NT2/D1 (cell line): ENCODE results near the gene AHCYL2.
"Not testable (repeated sequence)": the region's sequence is repeated elsewhere in the genome, so short reads cannot be mapped to it uniquely, and the experiment has no call there.

Experiments used
- DNase-seq: peaks from one replicate; pipeline ENCODE4 v3.0.0-alpha.2; 2011; ENCODE audit warnings: low read depth, low spot score
- H3K27me3 ChIP-seq: 2 replicates; pipeline ENCODE4 v1.6.0; 2011; ENCODE audit warnings: mild to moderate bottlenecking; ENCODE audit not compliant: insufficient read length, insufficient read depth
- H3K36me3 ChIP-seq: 2 replicates; pipeline ENCODE4 v1.6.1; 2011; ENCODE audit warnings: mild to moderate bottlenecking, low read length, mixed read lengths; ENCODE audit not compliant: insufficient read depth, insufficient read length
- H3K4me1 ChIP-seq: 2 replicates; pipeline ENCODE4 v1.5.1; 2011; ENCODE audit not compliant: insufficient read depth, insufficient read length
- H3K4me3 ChIP-seq: 2 replicates; pipeline ENCODE4 v1.5.1; 2011; ENCODE audit warnings: low read depth; ENCODE audit not compliant: insufficient read length
- H3K9ac ChIP-seq: 2 replicates; pipeline ENCODE4 v1.6.0; 2011; ENCODE audit warnings: low read depth; ENCODE audit not compliant: insufficient read length
- H3K9me3 ChIP-seq: 2 replicates; pipeline ENCODE4 v1.5.1; 2011; ENCODE audit warnings: mild to moderate bottlenecking, low read length; ENCODE audit not compliant: insufficient read depth
- SUZ12 ChIP-seq: IDR thresholded peaks from 2 replicates; pipeline ENCODE4 v1.6.1; 2011; ENCODE audit not compliant: insufficient read length, insufficient read depth; ENCODE audit errors: extremely low read depth
- YY1 ChIP-seq: IDR thresholded peaks from 2 replicates; pipeline ENCODE4 v1.6.1; 2011; ENCODE audit not compliant: insufficient read length, insufficient read depth
- ZNF274 ChIP-seq: IDR thresholded peaks from 2 replicates; pipeline ENCODE4 v1.6.1; 2011; ENCODE audit warnings: mild to moderate bottlenecking, low read depth, low read length

Gene AHCYL2

DNA sequence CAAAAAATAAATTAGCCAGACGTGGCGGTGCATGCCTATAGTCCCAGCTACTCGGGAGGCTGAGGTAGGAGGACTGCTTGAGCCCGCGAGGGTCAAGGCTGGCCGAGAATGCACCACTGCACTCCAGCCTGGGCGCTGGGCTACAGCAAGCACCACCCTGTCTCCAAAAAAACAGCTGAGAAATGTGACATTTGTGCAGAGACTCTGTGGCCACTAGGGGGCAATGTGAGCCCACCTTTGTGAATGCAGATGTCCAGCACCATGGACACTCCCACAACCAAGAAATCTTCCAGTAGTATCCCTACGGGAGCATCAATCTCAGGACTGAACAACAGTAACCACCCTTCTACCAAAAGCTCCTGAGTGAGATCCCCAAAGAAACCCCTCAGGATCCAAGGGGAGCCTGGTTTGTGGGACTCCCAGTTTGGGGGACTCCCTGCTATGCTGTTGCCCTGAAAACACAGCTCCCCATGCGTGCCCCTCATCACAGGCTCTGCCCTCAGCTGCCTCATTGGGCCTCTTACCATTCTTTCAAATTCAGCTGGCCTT, 6.2 kb upstream of the AHCYL2 start:
- H3K9ac ChIP-seq: no peak overlapping the region
- no peak for TF ChIP-seq SUZ12
- TF ChIP-seq YY1: no peak
- no peak for TF ChIP-seq ZNF274

DNA sequence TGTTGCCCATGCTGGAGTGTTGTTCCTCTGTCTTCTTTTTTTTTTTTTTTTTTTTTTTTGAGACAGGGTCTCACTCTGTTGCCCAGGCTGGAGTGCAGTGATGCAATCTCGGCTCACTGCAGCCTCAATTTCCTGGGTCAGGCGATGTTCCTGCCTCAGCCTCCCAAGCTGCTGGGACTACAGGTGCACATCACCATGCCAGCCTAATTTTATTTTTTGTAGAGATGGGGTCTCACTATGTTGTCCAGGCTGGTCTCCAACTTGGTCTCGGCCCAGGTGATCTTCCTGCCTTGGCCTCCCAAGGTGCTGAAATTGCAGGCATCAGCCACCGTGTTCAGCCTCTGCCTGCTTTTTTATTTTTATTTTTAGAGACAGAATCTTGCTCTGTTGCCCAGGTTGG, 5.7 kb upstream of the AHCYL2 start:
- H3K9ac ChIP-seq, H3K4me3 ChIP-seq, H3K36me3 ChIP-seq, DNase-seq, H3K27me3 ChIP-seq, H3K4me1 ChIP-seq: not testable (repeated sequence)
- H3K9me3 ChIP-seq: peaks cover 14% of the 10 kb centered on the region; the same call in 1 of the 2 replicates

More for the DNA sequence above, 6.2 kb upstream of the AHCYL2 start:
- H3K4me1 ChIP-seq: peaks cover 2% of the 10 kb centered on the region
- H3K27me3 ChIP-seq: no peaks in the 10 kb centered on the region
- H3K4me3 ChIP-seq: no peak overlapping the region
- DNase-seq: peak; percentile 85
- H3K9me3 ChIP-seq: peaks cover 14% of the 10 kb centered on the region; the same call in 1 of the 2 replicates
- H3K36me3 ChIP-seq: no peaks in the 10 kb centered on the region

DNA sequence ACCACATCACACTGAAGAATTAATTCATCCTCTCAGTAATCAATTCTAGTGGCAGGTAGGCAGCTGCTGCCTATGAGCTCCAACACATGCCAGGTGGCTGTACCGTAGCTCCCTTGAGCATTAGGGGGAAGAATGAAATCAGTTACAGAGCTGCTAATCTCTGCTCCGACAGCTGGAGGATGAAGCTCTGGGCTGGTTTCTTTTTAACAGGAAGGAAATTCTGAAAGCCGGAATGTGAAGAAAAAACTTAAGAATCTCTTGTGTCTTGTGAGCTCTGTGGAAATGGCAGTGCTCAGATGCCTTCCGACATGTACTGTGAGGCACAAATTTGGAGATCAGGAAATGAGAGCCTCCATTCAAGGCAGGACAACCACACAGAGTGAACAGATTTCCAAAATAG, 2.8 kb upstream of the AHCYL2 start:
- Histone ChIP-seq H3K4me3 (no peak overlapping the region), H3K4me1 (no peaks in the 10 kb centered on the region), H3K27me3 (no peaks in the 10 kb centered on the region), H3K9me3 (no peaks in the 10 kb centered on the region), H3K36me3 (no peaks in the 10 kb centered on the region), H3K9ac (no peak overlapping the region)
- no peak for TF ChIP-seq SUZ12
- TF ChIP-seq YY1: no peak
- no peak for TF ChIP-seq ZNF274
- DNase-seq: no peak

DNA sequence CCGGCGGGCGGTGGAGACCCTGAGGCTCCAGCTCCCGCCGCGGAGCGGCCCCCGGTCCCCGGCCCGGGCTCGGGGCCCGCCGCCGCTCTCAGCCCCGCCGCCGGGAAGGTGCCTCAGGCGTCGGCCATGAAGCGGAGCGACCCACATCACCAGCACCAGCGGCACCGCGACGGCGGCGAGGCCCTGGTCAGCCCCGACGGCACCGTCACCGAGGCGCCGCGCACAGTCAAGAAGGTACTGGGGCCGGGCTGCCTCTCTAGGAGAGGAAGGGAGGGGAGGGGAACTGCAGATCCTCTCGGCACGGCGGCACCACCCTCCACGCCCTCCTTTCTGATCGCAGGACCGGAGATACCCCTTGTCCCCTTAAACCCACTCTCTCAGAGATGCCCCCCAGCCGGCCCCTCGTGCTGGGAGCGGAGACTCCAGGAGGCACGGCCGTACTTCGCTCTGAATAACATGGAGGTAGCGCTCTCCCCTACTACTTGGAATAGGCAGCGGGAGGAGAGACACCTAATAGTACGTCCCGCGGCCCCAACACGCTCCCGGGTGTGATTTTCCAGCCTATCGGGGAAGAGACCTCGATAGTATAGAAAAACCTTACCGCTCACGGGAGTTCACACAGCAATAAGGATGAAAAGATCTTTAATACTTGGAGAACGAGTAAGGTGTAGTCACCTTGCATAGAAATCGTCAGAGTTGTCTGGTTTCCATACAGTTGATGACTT, 538 bp downstream of the AHCYL2 start:
- TF ChIP-seq SUZ12: no peak
- TF ChIP-seq ZNF274: no peak
- no peak for TF ChIP-seq YY1

DNA sequence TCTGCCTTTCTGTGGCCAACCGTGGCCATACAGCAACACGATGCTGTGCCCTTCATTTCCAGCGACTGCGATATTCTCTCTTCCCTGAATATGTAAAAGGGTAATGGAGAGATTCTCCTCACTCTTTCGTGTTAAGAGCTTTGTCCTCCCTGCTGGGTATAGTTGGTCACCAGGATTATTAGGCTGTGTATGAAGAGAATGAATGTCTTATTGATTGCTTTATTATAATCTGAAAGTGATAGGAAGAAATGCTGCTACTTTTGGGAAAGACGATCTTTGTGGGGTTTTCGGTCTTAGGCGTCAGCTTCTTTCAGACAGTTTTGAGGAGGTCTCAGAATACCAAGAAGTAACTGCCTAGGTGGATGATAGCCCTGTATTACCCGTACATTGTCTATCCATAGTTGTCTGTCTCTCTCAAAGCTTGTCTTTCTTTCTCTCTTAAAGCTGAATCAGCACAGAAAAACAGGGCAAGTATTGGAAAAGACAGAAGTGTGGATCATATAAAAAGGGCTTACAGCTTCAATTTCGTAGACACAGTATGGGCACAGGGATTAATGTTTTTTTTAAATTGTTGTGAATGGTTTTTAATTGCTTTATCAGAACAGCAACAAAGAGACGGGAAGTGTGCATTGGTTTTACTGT, 1.2 kb downstream of the AHCYL2 start:
- H3K36me3 ChIP-seq: no peaks in the 10 kb centered on the region
- peak overlapping the region; percentile 86 for H3K9ac ChIP-seq
- no peaks in the 10 kb centered on the region for H3K9me3 ChIP-seq
- no peaks in the 10 kb centered on the region for H3K27me3 ChIP-seq
- no peaks in the 10 kb centered on the region for H3K4me1 ChIP-seq
- TF ChIP-seq YY1 (no peak), SUZ12 (no peak), ZNF274 (no peak)
- no peak for DNase-seq
- peak overlapping the region; percentile 80 for H3K4me3 ChIP-seq

More for the DNA sequence above, 538 bp downstream of the AHCYL2 start:
- Histone ChIP-seq H3K27me3 (no peaks in the 10 kb centered on the region), H3K4me1 (no peaks in the 10 kb centered on the region), H3K9me3 (no peaks in the 10 kb centered on the region), H3K36me3 (no peaks in the 10 kb centered on the region), H3K9ac (peak overlapping the region; percentile 86), H3K4me3 (peak overlapping the region; percentile 80)
- DNase-seq: peak; percentile 25

DNA sequence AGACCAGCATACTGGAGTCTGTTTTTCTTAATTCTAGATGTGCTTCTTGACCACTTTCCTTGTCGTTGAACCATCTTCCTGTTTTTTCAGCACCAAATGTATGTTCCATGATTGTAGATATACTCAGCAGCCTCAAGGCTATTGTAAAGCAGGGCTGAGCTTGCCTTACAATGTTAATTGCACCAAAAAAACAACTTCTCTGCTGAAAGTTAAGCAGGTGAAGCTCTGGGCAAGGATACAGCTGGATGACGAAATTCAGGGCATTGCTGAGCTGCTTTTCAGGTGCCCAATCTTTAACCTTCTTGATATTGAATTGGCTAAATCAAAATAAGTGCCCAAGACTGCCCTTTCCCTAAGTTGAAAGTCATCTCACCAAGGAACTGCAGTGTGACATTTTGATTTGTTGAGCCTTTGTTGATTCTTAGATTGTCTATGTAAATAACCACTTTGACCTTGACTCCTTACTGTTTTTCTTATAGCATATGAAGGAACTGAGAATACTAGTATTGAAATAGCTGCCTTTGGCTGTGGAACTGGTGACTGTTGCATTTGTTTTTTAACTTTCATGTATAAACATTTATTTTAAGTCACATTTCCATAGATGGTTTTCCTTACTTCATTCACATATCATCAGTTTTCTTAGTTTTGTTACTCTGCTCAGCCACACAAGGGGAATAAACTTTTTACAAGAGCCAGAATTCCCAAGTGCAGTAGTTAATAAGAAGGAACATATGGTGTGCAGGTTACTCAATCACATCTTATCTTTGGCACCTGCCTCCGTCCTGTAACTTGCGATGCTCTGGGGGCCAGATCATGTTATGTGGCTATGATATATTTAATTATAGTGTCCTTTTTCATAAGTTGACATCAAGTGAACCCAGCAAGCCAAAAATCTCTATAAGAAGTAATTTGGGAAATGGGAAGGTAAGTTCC, 3.1 kb downstream of the AHCYL2 start:
- Histone ChIP-seq H3K36me3 (no peaks in the 10 kb centered on the region), H3K4me3 (no peak overlapping the region), H3K27me3 (no peaks in the 10 kb centered on the region), H3K9me3 (no peaks in the 10 kb centered on the region), H3K9ac (no peak overlapping the region), H3K4me1 (no peaks in the 10 kb centered on the region)
- no peak for DNase-seq
- TF ChIP-seq SUZ12 (no peak), ZNF274 (no peak), YY1 (no peak)

DNA sequence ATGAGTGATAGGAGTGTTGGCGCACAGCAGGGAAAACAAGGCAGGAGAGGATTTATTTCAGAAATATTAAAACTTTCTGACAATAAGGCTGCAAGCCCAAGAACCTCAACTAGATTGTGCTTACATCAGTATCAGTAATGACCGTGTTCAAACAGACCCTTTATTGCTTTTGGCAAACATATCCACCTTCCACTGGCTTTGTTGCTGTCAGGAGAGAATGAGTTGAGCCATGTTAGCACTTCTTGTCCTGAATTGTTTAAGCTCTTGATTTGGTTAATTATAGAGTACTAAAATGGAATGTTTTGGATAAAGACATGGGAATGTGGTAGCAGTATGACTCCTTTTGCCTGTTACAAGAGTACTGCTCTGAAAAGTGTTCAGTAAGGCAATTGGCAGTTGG, 3.8 kb downstream of the AHCYL2 start:
- no peak for DNase-seq
- Histone ChIP-seq H3K4me3 (no peak overlapping the region), H3K36me3 (no peaks in the 10 kb centered on the region), H3K27me3 (no peaks in the 10 kb centered on the region), H3K9me3 (no peaks in the 10 kb centered on the region), H3K4me1 (no peaks in the 10 kb centered on the region), H3K9ac (no peak overlapping the region)
- TF ChIP-seq YY1 (no peak), SUZ12 (no peak), ZNF274 (no peak)
